Cerebellar cortex (tissue), 1 donor: ENCODE results near the gene CHRNA5.
A peak's percentile ranks its signal among the peaks of the same experiment; 100 is the strongest.
"Not testable (repeated sequence)": the region's sequence is repeated elsewhere in the genome, so short reads cannot be mapped to it uniquely, and the experiment has no call there.

ENCODE experiments used
- DNase-seq: peaks from one replicate; pipeline ENCODE4 v3.0.0-alpha.2; 2015; ENCODE audit warnings: low spot score

CHRNA5 gene

DNA sequence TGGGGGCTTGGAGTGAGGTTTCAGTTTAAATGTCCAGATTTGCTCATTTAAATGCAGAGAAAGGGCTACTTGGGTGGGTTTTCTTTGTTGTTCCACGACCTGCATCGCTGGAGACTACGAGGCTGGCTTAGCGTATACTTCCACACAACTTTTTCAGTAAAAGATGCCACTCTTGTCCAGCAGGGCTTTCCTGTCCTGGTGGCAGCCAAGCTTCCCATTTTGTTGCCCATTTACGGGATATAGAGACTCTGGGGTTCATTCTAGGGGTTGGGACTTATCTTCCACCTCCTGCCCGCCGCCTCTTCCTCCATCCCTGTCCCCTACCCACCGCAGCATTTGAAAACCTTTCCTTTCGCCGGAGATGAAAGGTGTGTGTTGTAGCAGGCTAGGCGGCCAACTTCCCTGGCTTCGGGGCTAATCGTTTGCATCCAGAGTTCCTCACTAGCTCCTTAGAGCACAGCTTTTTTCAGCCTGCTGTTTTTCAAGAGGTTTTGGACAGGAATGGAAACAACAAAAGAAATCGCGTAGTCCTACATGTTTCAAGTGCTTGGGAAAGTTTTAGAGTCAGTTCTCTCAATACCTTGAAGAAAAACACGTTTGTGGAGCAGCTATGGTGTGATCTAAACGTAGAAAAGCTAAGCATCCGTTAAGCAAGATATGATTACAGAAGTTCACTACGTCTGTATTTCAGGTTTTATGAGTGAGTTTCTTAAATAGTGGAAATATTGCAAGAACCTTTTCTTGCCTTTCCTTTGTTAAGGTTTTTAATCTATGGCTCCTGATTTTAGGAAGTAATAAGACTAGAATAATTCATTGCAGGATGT lies 843 bp downstream of the CHRNA5 start:
- peak; percentile 31 for DNase-seq

- DNase-seq: no peak
These were observed 2.2 kb downstream of the CHRNA5 start for GRCh38 chr15:78567531-78567930.

DNA sequence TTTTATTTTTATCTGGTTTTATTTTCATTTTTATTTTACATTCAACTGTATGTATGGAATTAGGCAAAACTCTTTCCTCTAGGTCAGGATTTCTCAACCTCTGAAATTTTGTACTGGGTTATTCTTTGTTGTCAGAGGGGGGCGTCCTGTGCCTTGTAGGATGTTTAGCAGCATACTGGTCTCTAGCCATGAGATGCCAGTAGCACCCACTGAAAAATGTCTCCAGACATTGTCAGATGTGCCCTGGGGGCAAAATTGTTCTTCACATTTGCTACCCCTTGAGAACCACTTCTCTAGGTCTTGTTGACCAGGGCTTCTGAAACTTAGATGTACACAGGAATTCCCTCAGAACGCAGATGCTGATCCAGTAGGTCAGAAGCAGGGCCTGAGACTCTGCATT lies 5.4 kb downstream of the CHRNA5 start:
- DNase-seq: no peak

DNA sequence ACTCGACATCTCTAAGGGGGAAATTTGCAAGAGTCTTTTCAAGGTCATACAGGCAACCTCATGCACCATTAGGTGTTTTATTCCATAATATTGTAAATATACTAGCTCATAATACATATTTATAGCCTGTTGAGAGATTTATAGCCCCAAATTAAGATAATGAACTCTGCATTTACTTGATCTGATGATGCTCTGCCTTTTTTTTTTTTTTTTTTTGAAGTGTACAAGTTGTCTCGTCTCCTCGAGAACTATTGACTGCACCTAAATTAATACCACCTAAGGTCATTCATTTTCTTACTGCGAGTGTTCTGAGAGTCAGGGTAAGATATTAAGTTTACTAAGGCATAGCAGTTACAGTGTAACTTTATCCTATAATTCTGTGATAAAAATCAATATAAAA lies 6.1 kb downstream of the CHRNA5 start:
- DNase-seq: no peak

- no peak for DNase-seq
These were observed 8.1 kb downstream of the CHRNA5 start for GRCh38 chr15:78573416-78573815.

DNA sequence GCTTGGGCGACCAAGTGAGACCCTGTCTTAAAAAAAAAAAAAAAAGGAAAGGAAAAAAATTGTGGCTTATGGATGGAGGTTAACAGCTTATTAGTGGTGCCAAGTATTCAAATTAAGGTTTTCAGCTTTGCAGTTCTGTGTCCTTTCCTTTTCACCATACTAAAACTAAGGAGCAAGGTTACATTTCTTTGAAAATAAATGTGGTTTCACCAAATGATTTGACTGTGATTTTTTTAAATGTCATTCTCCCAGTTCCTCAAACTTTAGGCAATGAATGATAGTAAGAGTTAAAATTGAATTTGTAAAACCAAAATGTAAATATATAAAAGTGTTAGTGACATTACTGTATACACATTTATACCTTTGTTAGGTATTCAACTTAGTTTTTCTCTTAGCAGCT lies 9.6 kb downstream of the CHRNA5 start:
- DNase-seq: no peak

- DNase-seq: no peak
These were observed 32.3 kb downstream of the CHRNA5 start for GRCh38 chr15:78597583-78597982.

DNA sequence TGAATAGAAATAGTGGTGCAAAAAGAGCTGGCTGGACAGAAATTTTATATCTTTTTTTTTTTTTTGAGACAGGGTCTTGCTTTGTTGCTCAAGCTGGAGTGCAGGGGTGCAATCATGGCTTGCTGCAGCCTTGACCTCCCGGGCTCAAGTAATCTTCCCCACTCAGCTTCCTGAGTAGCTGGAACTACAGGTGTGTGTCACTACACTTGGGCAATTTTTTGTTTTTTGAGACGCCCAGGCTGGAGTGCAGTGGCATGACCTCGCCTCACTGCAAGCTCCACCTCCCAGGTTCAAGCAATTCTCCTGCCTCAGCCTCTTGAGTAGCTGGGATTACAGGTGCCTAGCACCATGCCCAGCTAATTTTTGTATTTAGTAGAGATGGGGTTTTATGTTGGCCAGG lies 33.0 kb downstream of the CHRNA5 start:
- no peak for DNase-seq

- no peak for DNase-seq
These were observed 33.9 kb downstream of the CHRNA5 start for GRCh38 chr15:78599189-78599588.

- DNase-seq: no peak
These were observed 38.1 kb downstream of the CHRNA5 start for GRCh38 chr15:78603467-78603866.

GRCh38 chr15:78604420-78604819 lies 39.1 kb downstream of the CHRNA5 start:
- no peak for DNase-seq

DNA sequence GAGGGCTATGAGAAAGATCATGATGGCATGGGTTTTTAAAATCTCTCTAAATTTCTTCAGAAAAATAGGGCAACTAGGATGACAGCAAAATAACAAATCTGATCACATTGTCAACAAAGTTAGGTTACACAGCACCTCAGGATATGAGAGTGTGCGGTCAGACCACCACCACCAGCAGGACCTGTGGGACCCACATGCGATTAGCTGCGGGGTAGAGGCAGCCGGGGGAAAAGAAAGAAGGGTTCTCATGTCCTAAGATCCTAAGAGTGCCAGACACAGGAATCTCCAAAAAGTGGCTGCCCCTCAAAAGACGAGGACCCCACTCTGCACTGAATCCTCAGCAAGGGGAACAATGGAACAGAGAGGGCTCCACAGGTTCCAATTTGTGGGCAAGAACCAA lies 39.9 kb downstream of the CHRNA5 start:
- DNase-seq: no peak

- DNase-seq: no peak
These were observed 40.4 kb downstream of the CHRNA5 start for GRCh38 chr15:78605680-78606079.

DNA sequence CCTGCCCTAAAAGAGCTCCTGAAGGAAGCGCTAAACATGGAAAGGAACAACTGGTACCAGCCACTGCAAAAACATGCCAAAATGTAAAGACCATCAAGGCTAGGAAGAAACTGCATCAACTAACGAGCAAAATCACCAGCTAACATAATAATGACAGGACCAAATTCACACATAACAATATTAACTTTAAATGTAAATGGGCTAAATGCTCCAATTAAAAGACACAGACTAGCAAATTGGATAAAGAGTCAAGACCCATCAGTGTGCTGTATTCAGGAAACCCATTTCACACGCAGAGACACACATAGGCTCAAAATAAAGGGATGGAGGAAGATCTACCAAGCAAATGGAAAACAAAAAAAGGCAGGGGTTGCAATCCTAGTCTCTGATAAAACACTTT lies 44.2 kb downstream of the CHRNA5 start:
- not testable (repeated sequence) for DNase-seq

DNA sequence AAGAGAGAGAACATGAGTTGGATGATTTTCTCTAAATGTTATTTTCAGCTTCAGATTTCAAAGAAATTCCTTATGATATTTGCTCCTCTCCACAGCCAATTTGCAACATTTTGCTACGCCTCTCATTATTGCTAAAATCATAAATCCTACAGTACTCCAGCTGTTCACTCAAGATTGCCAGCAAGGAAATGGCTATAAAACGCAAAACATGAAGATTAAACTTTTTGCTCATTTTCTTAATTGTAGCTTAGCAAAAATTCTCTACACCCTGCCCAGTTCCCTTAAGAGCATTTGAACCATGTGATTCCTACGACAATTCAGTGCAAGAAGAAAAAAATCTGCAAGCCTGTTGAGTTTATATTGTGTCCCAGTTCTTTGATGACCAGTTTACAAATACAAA lies 48.7 kb downstream of the CHRNA5 start:
- DNase-seq: no peak

DNA sequence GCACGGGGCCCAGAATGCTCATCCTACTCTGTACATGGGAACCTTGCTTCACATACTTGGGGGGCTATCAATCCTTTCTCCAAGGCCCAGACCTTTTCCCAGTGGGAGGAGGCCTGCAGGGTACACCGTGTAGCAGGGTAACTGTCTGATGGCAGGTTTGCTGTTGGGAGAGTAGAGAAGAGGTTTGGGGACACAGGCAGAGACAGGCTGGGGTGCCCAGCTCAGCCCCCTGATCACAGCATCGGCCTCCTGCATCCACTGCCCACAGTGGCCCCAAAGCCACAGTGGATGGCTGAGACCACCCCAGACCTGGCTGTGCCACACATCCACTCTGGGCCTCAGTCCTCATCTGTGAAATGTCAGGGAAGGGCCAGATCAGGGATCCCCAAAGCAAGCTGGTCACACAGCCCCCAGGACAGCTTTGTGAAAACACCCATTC lies 49.9 kb downstream of the CHRNA5 start:
- DNase-seq: no peak

GRCh38 chr15:78616506-78616905 lies 51.2 kb downstream of the CHRNA5 start:
- no peak for DNase-seq

- no peak for DNase-seq
These were observed 51.8 kb downstream of the CHRNA5 start for GRCh38 chr15:78617076-78617475.

DNA sequence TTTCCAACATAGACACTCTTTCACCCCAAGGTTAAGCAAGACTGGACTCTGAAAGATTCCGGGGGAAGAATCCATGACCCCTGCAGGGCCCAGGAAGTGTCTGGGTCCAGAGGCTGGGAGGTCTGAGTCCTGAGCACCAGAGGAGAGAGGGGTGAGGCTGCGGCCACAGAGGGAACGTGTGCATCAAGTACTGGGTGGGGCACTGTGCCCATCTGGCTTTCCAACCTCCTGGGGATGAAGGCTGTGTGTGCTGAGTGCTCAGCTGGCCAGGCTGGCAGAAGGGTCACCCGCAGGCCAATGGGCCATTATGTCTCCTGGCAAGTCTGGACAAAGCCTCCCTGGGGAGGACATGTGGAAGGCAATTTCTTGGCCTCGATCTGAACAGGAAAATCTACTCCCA lies 52.2 kb downstream of the CHRNA5 start:
- no peak for DNase-seq

- no peak for DNase-seq
These were observed 52.7 kb downstream of the CHRNA5 start for GRCh38 chr15:78618064-78618463.

- DNase-seq: peak; percentile 91
These were observed 53.2 kb downstream of the CHRNA5 start for GRCh38 chr15:78618490-78618934.

GRCh38 chr15:78619022-78619950 lies 54.0 kb downstream of the CHRNA5 start:
- no peak for DNase-seq

GRCh38 chr15:78620021-78620526 lies 54.8 kb downstream of the CHRNA5 start:
- peak; percentile 39 for DNase-seq
